NCI-H345 (cell line): ENCODE results near the gene PDP2.

Experiments
- DNase-seq: peaks from one replicate; lab custom pipeline; 2025; lab: John Stamatoyannopoulos, UW

The PDP2 gene

GRCh38 chr16:66880288-66881013 is at the start of gene PDP2:
Gene PDP2 (plus strand): TSS chr16:66880515. CDS start chr16:66884285, 3,770 bp downstream.
- peak; percentile 93 for DNase-seq

- DNase-seq = no peak
Observed at GRCh38 chr16:66832190-66832589, 48.1 kb upstream of the PDP2 start.

- no peak for DNase-seq
Observed at GRCh38 chr16:66832661-66833305, 47.5 kb upstream of the PDP2 start.

GRCh38 chr16:66834746-66835145 is 45.6 kb upstream of the PDP2 start:
- DNase-seq = no peak

- DNase-seq = no peak
Observed at GRCh38 chr16:66840883-66841282, 39.4 kb upstream of the PDP2 start.

GRCh38 chr16:66841366-66841765 is 38.9 kb upstream of the PDP2 start:
- no peak for DNase-seq

- DNase-seq = no peak
Observed at GRCh38 chr16:66842765-66843164, 37.5 kb upstream of the PDP2 start.

GRCh38 chr16:66843191-66843590 is 37.1 kb upstream of the PDP2 start:
- no peak for DNase-seq

- DNase-seq = no peak
Observed at GRCh38 chr16:66844009-66844341, 36.3 kb upstream of the PDP2 start.

- no peak for DNase-seq
Observed at GRCh38 chr16:66844342-66845079, 35.8 kb upstream of the PDP2 start, which contains the start of gene CA7. Gene CA7 (plus strand): TSS chr16:66844414. CDS start chr16:66844488, 74 bp downstream.

GRCh38 chr16:66845080-66845410 is 35.3 kb upstream of the PDP2 start:
- DNase-seq = no peak

- peak; percentile 9 for DNase-seq
Observed at GRCh38 chr16:66845791-66846221, 34.5 kb upstream of the PDP2 start.

GRCh38 chr16:66846266-66846665 is 34.0 kb upstream of the PDP2 start:
- no peak for DNase-seq

- DNase-seq = no peak
Observed at GRCh38 chr16:66846831-66847230, 33.5 kb upstream of the PDP2 start.

- DNase-seq = no peak
Observed at GRCh38 chr16:66847533-66848067, 32.7 kb upstream of the PDP2 start.

- DNase-seq = no peak
Observed at GRCh38 chr16:66848172-66848571, 32.1 kb upstream of the PDP2 start.

GRCh38 chr16:66849021-66849420 is 31.3 kb upstream of the PDP2 start:
- no peak for DNase-seq

- DNase-seq = no peak
Observed at GRCh38 chr16:66849549-66849948, 30.8 kb upstream of the PDP2 start.

GRCh38 chr16:66850115-66850815 is 30.1 kb upstream of the PDP2 start:
- no peak for DNase-seq

GRCh38 chr16:66851166-66851964 is 28.9 kb upstream of the PDP2 start:
- no peak for DNase-seq
